Cardiac muscle cell (in vitro differentiated cells and primary cell): Measurements from ENCODE around the gene CRIP2. TPM values are rescaled to one million over a fixed set of nuclear protein-coding genes. Genes with fewer than 3 reads are reported as not detected.
A peak's percentile ranks its signal among the peaks of the same experiment; 100 is the strongest.

ENCODE experiments used
- DNase-seq, 2 donors: peaks; one replicate each; pipeline versions ENCODE4 v3.0.0 to v3.0.0-alpha.2; 2010 to 2017; ENCODE audit warnings: low read depth in 1 of 2, low spot score in 1 of 2
- H3K27ac ChIP-seq: fragments of 200-600 bp; sonication (generic); 2 replicates; pipeline ENCODE4 v1.5.1; 2016
- H3K27me3 ChIP-seq: fragments of 200-600 bp; sonication (generic); 2 replicates; pipeline ENCODE4 v1.6.0; 2016; ENCODE audit warnings: control low read depth
- H3K36me3 ChIP-seq: fragments of 200-600 bp; sonication (generic); 2 replicates; pipeline ENCODE4 v1.5.1; 2016; ENCODE audit warnings: control low read depth
- H3K4me1 ChIP-seq: fragments of 200-600 bp; sonication (generic); 2 replicates; pipeline ENCODE4 v1.8.1; 2017; ENCODE audit warnings: low read depth, mild to moderate bottlenecking, mixed run types
- H3K4me3 ChIP-seq: fragments of 200-600 bp; sonication (generic); 2 replicates; pipeline ENCODE4 v1.5.1; 2016; ENCODE audit warnings: mild to moderate bottlenecking
- H3K9me3 ChIP-seq: fragments of 200-600 bp; sonication (generic); 2 replicates; pipeline ENCODE4 v1.5.1; 2017; ENCODE audit warnings: low read depth, mild to moderate bottlenecking, control low read depth
- CTCF ChIP-seq: IDR thresholded peaks from 2 replicates; pipeline ENCODE4 v1.5.1; 2012; ENCODE audit warnings: low read depth, mild to moderate bottlenecking, low read length
- polyA plus RNA-seq: library from polyadenylated mRNA; unstranded; fragments of >200 nt; fragmentation: Nextera tagmentation; extraction: Ambion mirVana; gene quantifications from 2 replicates; pipeline ENCODE4 v1.2.1, GENCODE V29; 2016
- total RNA-seq: library from RNA; depleted of rRNA; stranded (reverse); fragments of >200 nt; gene quantifications from 2 replicates; pipeline ENCODE4 v1.2.3, GENCODE V29; 2016

CRIP2 gene
- total and polyA plus RNA-seq, 2 experiments from 2014 or later, result 804 to 1,845 TPM

- H3K4me1 ChIP-seq, result peaks cover 75% of the 10 kb centered on the region
- peaks cover 14% of the 10 kb centered on the region for H3K27me3 ChIP-seq
Observed at GRCh38 chr14:105480807-105481801, 6.5 kb downstream of the CRIP2 start.

GRCh38 chr14:105481886-105482457 lies 7.4 kb downstream of the CRIP2 start:
- Histone ChIP-seq H3K27me3 (peaks cover 14% of the 10 kb centered on the region), H3K27ac (peak overlapping the region; percentile 28), H3K9me3 (no peaks in the 10 kb centered on the region), H3K36me3 (peaks cover 8% of the 10 kb centered on the region), H3K4me3 (no peak overlapping the region), H3K4me1 (peaks cover 69% of the 10 kb centered on the region)
- DNase-seq, result peak in 1 of 2 donors; percentile 98
- peak; percentile 37 for TF ChIP-seq CTCF

More at GRCh38 chr14:105480807-105481801, 6.5 kb downstream of the CRIP2 start:
- peak; percentile 99 for TF ChIP-seq CTCF
- Histone ChIP-seq H3K36me3 (peaks cover 8% of the 10 kb centered on the region), H3K9me3 (no peaks in the 10 kb centered on the region), H3K4me3 (no peak overlapping the region), H3K27ac (peak overlapping the region; percentile 71)
- peak; percentile 93 for DNase-seq

GRCh38 chr14:105482486-105483110 lies 8.0 kb downstream of the CRIP2 start:
- peak overlapping the region; percentile 63 for H3K27ac ChIP-seq
- H3K4me1 ChIP-seq, result peaks cover 66% of the 10 kb centered on the region
- no peak for TF ChIP-seq CTCF

GRCh38 chr14:105483300-105484068 lies 8.9 kb downstream of the CRIP2 start:
- Histone ChIP-seq H3K4me1 (peaks cover 61% of the 10 kb centered on the region), H3K9me3 (no peaks in the 10 kb centered on the region), H3K27me3 (peaks cover 10% of the 10 kb centered on the region), H3K36me3 (peaks cover 8% of the 10 kb centered on the region), H3K27ac (peak overlapping the region; percentile 63), H3K4me3 (no peak overlapping the region)
- no peak for DNase-seq
- no peak for TF ChIP-seq CTCF

More at GRCh38 chr14:105482486-105483110, 8.0 kb downstream of the CRIP2 start:
- H3K36me3 ChIP-seq, result peaks cover 8% of the 10 kb centered on the region
- no peaks in the 10 kb centered on the region for H3K9me3 ChIP-seq
- H3K4me3 ChIP-seq, result no peak overlapping the region
- H3K27me3 ChIP-seq, result peaks cover 14% of the 10 kb centered on the region
- DNase-seq, result no peak
